IgD-negative memory B cell (primary cell): ENCODE results near the gene PLGRKT. TPM values are rescaled to one million over a fixed set of nuclear protein-coding genes. Genes with fewer than 3 reads are reported as not detected.
A peak's percentile ranks its signal among the peaks of the same experiment; 100 is the strongest.
"Not testable (repeated sequence)": the region's sequence is repeated elsewhere in the genome, so short reads cannot be mapped to it uniquely, and the experiment has no call there.

Experiments used
- H3K27ac Mint-ChIP-seq, 3 donors: one replicate each; pipeline ENCODE4 v1.8.0; 2020 to 2022; ENCODE audit warnings: mild to moderate bottlenecking in 3 of 3, mixed read lengths in 3 of 3, moderate library complexity in 1 of 3
- H3K27me3 Mint-ChIP-seq: one replicate; pipeline ENCODE4 v1.8.0; 2021; ENCODE audit warnings: mixed read lengths
- H3K36me3 Mint-ChIP-seq: one replicate; pipeline ENCODE4 v1.8.0; 2020; ENCODE audit warnings: mild to moderate bottlenecking, mixed read lengths
- H3K4me1 Mint-ChIP-seq, 3 donors: one replicate each; pipeline ENCODE4 v1.8.0; 2020 to 2022; ENCODE audit warnings: mixed read lengths in 3 of 3, mild to moderate bottlenecking in 1 of 3
- H3K4me3 Mint-ChIP-seq, 4 donors: one replicate each; pipeline ENCODE4 v1.8.0; 2020 to 2022; ENCODE audit warnings: mild to moderate bottlenecking in 4 of 4, mixed read lengths in 4 of 4, moderate library complexity in 3 of 4
- H3K9me3 Mint-ChIP-seq, 3 donors: one replicate each; pipeline ENCODE4 v1.8.0; 2020 to 2021; ENCODE audit warnings: mixed read lengths in 3 of 3, mild to moderate bottlenecking in 1 of 3
- polyA plus RNA-seq: library from polyadenylated mRNA; unstranded; fragments of 300-500 nt; fragmentation: Illumina TruSeq; gene quantifications from one replicate; pipeline ENCODE4 v1.2.3, GENCODE V29; 2021

PLGRKT gene, protein sequence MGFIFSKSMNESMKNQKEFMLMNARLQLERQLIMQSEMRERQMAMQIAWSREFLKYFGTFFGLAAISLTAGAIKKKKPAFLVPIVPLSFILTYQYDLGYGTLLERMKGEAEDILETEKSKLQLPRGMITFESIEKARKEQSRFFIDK
- 28.7 TPM for polyA plus RNA-seq

DNA sequence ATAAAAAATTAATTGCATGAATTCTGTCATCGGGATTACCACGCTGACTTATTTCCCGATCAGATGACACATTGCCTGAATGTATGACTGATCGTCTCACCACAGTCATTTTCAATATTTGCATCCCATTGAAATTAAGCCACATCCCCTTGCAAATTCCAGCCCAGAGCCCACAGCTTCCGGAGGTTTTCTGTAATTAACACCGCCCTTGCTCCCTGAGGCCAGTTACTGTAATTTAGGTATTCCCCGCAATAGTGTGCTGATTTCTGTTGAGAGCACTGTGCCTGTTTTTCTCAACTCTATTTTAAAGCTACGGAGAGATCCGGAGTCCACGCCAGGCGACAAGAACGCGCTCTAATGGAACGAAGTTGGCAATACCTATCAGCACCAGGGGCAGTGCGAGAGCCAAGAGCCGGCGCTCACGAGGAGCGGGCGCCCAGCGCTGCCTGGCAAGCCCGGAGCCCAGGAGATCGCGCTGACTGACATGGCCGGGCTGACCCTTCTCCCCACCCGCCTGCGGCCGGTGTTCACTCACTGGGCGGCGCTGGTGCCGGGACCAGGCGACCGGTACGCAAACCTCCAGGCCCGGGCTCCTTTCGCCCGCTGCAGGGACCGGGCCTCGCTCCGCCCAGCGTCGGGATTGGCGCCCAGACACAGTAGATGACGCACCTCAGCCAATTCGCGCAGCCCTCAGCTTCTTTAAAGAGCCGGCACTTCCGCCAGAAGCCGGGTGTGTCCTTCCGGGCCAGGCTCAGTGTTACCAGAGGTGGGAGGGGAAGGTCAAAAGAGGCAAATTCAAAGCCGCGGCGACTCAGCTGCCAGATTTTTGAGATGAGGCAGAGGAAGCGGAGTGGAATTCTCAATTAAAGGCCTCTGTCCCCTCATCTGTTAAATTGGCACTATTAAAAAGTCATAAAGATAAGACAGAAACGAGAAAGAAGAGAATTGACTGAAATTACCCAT lies at the start of gene PLGRKT:
TSS of gene PLGRKT (minus strand) at position 672 of the 963 bp plus-strand sequence. CDS start 5,948 bp downstream, outside the sequence.
- peak within 1 kb of the TSS; percentile 96 to 100 (median 99) for H3K27ac Mint-ChIP-seq
- peak within 1 kb of the TSS; percentile 93 to 98 (median 96) for H3K4me3 Mint-ChIP-seq
- peaks cover 18 to 30% (median 28%) of the 10 kb centered on the region in 3 donors for H3K4me1 Mint-ChIP-seq
- H3K9me3 Mint-ChIP-seq, result no peaks in the 10 kb centered on the region
- H3K36me3 Mint-ChIP-seq, result peaks cover 2% of the 10 kb centered on the region
- no peaks in the 10 kb centered on the region for H3K27me3 Mint-ChIP-seq

DNA sequence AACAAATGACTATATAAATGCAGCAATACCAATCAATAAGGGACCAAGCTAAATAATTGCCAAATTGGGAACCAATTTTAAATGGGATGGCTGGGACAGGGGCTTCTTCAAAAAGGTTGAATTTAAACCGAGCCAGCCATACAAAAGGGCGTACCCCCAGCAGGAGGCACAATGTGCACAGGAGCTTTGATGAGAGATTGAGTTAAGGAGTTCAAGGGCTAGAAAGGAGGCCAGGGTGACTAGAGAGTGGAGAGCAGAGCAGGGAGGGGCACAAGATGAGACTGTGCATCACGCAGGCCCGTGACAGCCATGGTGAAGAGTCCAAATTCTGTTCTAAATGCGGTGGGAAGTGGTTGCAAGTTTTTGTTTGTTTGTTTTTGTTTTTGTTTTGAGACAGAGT lies 49.3 kb upstream of the PLGRKT start:
- no peak overlapping the region for H3K4me3 Mint-ChIP-seq
- H3K4me1 Mint-ChIP-seq, result peaks cover under 1 to 2% (median 2%) of the 10 kb centered on the region in 3 donors
- H3K9me3 Mint-ChIP-seq, result no peaks in the 10 kb centered on the region
- no peak overlapping the region for H3K27ac Mint-ChIP-seq
- peaks cover 2% of the 10 kb centered on the region for H3K27me3 Mint-ChIP-seq
- peaks cover 1% of the 10 kb centered on the region for H3K36me3 Mint-ChIP-seq

DNA sequence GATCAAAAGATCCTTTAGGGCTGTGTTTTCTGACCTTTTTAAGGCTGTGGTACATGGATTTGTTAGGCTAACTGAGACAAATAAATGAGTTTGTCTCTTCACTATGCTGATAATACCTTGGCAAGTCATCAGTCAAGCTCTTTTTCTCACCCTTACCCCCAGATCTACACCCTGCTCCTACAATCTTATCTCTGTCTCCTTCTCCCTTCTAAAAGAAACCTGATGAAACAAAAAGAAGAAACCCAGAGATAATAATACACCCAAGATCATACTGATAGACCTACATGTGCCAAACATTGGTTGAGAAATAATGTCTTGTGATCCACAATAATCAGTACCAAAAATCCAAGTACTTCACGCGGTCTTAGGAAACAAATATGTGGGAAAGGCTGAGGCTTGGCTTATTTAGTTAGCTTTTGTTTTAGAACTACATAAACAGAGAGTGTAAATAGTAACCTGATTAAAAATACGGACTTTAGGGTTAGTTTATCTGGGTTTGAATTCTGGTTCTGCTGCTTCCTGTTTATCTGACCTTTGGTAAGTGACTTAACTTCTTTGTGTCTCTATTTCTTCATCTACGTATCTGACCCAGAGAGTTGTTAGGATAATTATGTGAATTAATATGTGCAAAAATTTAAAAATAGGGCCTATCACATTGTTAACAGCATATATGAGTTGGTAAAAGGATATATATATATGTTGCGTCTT lies 47.8 kb upstream of the PLGRKT start:
- Mint-ChIP-seq H3K4me1 (peaks cover 3 to 8% (median 6%) of the 10 kb centered on the region in 3 donors), H3K4me3 (no peak overlapping the region), H3K36me3 (peaks cover 1% of the 10 kb centered on the region), H3K27me3 (peaks cover 2% of the 10 kb centered on the region), H3K27ac (no peak overlapping the region), H3K9me3 (no peaks in the 10 kb centered on the region)

DNA sequence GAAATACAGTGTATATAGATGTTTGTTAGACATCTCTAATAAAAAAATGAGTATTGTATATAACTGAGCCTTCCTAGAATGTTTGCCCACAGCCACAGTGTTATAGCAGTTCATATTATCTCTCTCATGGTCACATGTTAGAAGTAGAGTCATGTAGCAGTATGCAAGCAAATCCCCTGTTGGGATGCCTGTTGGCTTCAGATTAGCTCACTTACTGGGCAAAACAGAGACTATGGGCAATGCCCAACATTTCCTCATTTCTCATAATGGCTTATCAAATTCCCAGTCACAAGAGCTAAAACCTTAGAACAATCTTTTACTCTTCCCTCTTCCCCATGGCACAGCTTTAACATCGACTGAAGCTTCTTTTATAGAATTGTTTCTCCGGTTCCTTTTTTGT lies 45.6 kb upstream of the PLGRKT start:
- peaks cover 3% of the 10 kb centered on the region for H3K36me3 Mint-ChIP-seq
- peaks cover 0 to 2% (median 0%) of the 10 kb centered on the region in 3 donors for H3K9me3 Mint-ChIP-seq
- peaks cover 2% of the 10 kb centered on the region for H3K27me3 Mint-ChIP-seq
- peaks cover 5 to 8% (median 6%) of the 10 kb centered on the region in 3 donors for H3K4me1 Mint-ChIP-seq
- no peak overlapping the region for H3K4me3 Mint-ChIP-seq
- no peak overlapping the region for H3K27ac Mint-ChIP-seq

DNA sequence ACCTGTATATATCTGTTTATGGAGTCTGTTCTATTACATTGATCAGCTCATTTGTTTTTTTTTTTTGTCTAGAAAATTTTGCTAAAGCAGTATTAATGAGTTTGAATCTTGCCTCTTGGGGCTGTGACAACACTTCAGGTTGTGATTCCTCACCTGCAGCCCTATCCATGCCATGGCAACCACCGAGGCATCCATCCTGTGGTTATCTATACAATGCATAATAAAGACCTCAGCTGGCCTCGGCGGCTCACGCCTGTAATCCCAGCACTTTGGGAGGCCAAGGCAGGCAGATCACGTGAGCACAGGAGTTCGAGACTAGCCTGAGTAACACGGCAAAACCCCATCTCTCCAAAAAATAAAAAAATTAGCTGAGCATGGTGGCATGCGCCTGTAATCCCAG lies 44.5 kb upstream of the PLGRKT start:
- Mint-ChIP-seq H3K4me1 (peaks cover 7 to 8% (median 7%) of the 10 kb centered on the region in 3 donors), H3K9me3 (peaks cover 0 to 2% (median 0%) of the 10 kb centered on the region in 3 donors), H3K27me3 (peaks cover 2% of the 10 kb centered on the region), H3K27ac (no peak overlapping the region), H3K4me3 (no peak overlapping the region), H3K36me3 (peaks cover 2% of the 10 kb centered on the region)

DNA sequence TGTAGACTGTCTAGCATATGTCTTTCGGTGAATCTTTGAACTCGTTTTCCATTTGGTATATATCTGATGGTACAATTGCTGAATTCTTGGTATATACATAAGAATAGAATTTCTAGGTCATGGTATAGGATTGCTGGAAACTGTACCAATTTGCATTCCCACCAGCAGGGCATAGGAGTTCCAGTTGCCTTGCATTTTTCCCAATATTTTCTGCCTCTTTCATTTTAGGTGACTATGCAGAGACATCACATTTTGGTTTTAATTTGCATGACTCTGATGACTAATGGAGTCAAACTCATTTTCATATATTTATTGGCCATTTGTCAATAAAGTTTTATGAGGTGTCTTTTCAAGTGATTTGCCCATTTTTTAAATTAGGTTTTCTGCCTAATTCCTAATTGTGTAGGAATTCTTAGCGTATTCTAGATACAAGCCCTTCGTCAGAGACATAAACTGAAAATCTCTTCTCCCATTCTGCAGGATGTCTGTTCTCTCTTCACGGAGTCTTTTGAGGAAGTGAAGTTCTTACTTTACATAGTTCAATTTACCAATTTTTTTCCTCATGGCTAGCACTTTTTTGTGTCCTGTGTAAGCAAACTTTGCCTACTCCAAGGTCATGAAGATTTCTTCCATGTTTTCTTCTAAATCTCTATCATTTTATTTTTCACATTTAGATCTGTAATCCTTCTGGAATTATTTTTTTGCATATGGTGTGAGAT lies 43.8 kb upstream of the PLGRKT start:
- H3K4me3 Mint-ChIP-seq, result peak overlapping the region in 1 of 4 donors; percentile 49
- H3K36me3 Mint-ChIP-seq, result peaks cover 2% of the 10 kb centered on the region
- no peaks in the 10 kb centered on the region for H3K27me3 Mint-ChIP-seq
- H3K4me1 Mint-ChIP-seq, result peaks cover 7 to 8% (median 7%) of the 10 kb centered on the region in 3 donors
- no peak overlapping the region for H3K27ac Mint-ChIP-seq
- peaks cover 0 to 2% (median 1%) of the 10 kb centered on the region in 3 donors for H3K9me3 Mint-ChIP-seq

DNA sequence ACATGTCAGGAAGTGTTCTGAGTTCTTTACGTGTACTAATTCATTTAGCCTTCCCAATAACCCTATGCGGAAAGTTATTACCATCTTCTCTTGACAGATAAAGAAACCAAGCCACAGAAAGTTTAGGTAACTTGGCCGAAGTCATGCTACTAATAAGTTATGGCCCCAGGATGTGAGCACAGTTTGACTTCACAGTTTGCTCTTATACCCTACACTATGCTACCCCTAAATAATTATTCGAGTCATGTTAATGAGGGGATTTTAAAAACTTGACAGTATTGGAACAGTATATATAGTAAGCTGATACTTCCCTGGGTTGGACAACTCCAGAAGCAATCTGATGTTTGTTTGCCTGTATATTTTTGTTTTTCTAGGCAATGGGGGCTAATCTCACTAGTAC lies 43.2 kb upstream of the PLGRKT start:
- Mint-ChIP-seq H3K36me3 (peaks cover 2% of the 10 kb centered on the region), H3K9me3 (peaks cover 0 to 6% (median 2%) of the 10 kb centered on the region in 3 donors), H3K4me3 (no peak overlapping the region), H3K27me3 (no peaks in the 10 kb centered on the region), H3K27ac (no peak overlapping the region), H3K4me1 (peaks cover 7 to 8% (median 7%) of the 10 kb centered on the region in 3 donors)

DNA sequence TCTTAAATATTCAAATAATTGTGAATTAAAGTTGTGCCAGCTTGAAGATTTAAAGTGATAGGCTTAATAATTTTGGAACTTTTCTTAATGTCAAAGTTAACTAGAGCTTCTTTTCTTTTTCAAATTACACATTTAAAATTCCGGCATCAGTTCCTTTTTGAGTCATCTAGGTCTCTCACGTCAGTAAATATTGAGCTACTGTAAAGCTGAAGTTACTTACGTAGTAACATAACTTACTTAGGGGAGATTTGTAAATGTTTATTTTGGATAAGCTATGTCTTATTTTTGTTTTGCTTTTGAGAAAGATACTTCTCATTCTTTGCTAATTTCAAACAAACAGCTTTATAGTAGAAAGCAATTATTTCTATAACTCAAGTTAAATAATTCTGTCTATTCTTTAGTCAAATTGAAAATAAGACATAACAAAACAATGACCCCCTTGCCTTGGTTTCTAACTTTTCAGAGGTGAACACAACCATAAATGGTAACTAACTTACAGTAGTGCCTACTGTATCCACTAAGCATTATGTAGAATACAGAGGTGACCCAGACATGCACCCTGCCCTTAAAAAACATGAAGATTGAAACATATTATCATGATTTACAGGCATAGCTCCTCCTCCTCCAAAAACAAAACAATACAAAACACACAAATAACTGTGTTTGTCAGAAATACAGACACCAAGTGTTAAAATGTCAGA lies 42.4 kb upstream of the PLGRKT start:
- Mint-ChIP-seq H3K27ac (no peak overlapping the region), H3K27me3 (no peaks in the 10 kb centered on the region), H3K4me1 (peaks cover 7 to 8% (median 7%) of the 10 kb centered on the region in 3 donors), H3K4me3 (no peak overlapping the region), H3K9me3 (peaks cover 2 to 6% (median 3%) of the 10 kb centered on the region in 3 donors), H3K36me3 (peaks cover 2% of the 10 kb centered on the region)

DNA sequence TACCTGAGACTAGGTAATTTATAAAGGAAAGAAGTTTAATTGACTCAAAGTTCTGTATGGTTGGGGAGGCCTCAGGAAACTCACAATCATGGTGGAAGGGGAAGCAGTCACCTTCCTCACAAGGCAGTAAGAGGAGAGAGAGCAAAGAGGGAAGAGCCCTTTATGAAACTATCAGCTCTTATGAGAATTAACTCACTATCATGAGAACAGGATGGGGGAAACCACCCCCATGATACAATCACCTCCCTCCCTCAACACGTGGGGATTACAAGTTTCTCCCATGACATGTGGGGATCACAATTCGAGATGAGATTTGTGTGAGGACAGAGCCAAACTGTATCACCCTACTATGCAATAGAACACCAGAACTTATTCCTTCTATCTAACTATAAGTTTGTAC lies 40.5 kb upstream of the PLGRKT start:
- Mint-ChIP-seq H3K4me1 (peaks cover 5 to 9% (median 8%) of the 10 kb centered on the region in 3 donors), H3K9me3 (peaks cover 2 to 6% (median 3%) of the 10 kb centered on the region in 3 donors), H3K36me3 (peaks cover 2% of the 10 kb centered on the region), H3K27me3 (no peaks in the 10 kb centered on the region), H3K4me3 (no peak overlapping the region), H3K27ac (no peak overlapping the region)

DNA sequence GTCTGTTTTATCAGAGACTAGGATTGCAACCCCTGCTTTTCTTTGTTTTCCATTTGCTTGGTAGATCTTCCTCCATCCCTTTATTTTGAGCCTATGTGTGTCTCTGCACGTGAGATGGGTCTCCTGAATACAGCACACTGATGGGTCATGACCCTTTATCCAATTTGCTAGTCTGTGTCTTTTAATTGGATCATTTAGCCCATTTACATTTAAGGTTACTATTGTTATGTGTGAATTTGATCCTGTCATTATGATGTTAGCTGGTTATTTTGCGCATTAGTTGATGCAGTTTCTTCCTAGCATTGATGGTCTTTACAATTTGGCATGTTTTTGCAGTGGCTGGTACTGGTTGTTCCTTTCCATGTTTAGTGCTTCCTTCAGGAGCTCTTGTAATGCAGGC lies 37.9 kb upstream of the PLGRKT start:
- not testable (repeated sequence) for H3K27me3 Mint-ChIP-seq, H3K4me1 Mint-ChIP-seq, H3K4me3 Mint-ChIP-seq, H3K27ac Mint-ChIP-seq, H3K36me3 Mint-ChIP-seq, H3K9me3 Mint-ChIP-seq

DNA sequence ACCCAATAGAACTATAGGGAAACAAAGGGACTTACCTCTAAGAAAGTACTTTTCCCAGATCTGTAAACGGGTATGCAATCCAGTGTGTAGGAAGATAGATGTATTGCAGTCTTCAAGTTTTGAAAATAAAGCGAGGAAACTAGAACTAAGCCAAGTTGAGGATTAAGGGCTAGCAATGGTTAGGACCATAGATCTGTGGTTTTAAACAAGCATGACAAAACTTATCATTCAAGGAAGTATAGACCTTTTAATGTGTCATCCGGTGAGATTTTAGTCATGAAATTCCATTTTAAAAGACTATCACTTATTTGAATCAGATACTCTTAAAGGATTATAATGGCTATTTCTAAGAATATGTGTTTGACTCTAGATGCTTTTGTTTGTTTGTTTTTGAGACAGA lies 33.1 kb upstream of the PLGRKT start:
- Mint-ChIP-seq H3K27ac (no peak overlapping the region), H3K9me3 (peaks cover 0 to 3% (median 0%) of the 10 kb centered on the region in 3 donors), H3K4me1 (peaks cover 0 to 7% (median 4%) of the 10 kb centered on the region in 3 donors), H3K27me3 (no peaks in the 10 kb centered on the region), H3K36me3 (peaks cover 2% of the 10 kb centered on the region), H3K4me3 (no peak overlapping the region)

DNA sequence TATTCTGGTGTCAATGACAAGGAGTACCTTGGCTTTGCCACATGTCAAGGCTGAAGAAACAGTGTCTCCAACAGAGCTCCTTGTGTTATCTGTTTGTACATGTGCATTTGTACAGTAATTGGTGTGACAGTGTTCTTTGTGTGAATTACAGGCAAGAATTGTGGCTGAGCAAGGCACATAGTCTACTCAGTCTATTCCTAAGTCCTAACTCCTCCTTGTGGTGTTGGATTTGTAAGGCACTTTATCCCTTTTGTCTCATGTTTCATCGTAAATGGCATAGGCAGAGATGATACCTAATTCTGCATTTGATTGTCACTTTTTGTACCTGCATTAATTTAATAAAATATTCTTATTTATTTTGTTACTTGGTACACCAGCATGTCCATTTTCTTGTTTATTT lies 32.4 kb upstream of the PLGRKT start:
- H3K27me3 Mint-ChIP-seq, result no peaks in the 10 kb centered on the region
- no peak overlapping the region for H3K27ac Mint-ChIP-seq
- H3K4me1 Mint-ChIP-seq, result peaks cover 0 to 8% (median 5%) of the 10 kb centered on the region in 3 donors
- H3K9me3 Mint-ChIP-seq, result no peaks in the 10 kb centered on the region
- no peak overlapping the region for H3K4me3 Mint-ChIP-seq
- peaks cover 2% of the 10 kb centered on the region for H3K36me3 Mint-ChIP-seq

DNA sequence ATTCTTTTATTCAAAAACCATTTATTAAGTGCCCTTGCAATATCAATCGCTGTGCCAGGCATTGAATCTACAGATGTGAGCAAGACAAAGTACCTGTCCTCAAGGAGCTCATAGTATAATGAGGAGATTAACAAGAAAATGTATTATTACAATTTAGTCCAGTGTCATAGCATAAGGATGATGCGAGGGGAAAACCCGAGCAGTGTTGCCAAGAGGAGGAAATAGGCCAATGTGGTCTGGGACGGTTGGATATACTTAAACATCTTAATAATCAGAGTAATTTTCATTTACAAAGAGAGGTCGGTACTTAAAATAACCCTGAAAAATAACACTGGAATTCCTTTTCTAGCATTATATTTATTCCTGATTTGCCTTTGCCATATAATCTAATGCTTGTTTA lies 31.1 kb upstream of the PLGRKT start:
- Mint-ChIP-seq H3K9me3 (no peaks in the 10 kb centered on the region), H3K4me3 (no peak overlapping the region), H3K36me3 (peaks cover 7% of the 10 kb centered on the region), H3K27ac (no peak overlapping the region), H3K4me1 (peaks cover 0 to 11% (median 5%) of the 10 kb centered on the region in 3 donors), H3K27me3 (no peaks in the 10 kb centered on the region)

DNA sequence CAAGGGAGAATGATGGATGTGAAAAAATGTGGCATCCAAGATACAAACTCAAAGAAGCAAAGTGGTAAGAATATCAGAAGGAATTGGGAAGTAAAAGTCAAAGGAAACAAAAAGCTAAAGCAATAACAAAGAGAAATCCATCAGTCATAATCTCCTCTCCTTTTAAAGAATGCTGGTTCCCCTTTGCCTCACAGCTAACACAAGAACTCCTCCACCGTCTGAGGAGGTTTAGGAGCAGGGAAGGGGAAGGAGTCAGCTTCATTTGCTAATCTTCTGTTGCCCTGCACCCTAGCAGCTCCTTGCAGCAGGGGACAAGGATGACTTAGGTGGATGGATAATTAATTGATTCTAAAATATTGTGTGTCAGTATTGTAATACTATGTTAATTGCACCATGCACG lies 29.0 kb upstream of the PLGRKT start:
- Mint-ChIP-seq H3K9me3 (no peaks in the 10 kb centered on the region), H3K4me3 (no peak overlapping the region), H3K27me3 (no peaks in the 10 kb centered on the region), H3K27ac (no peak overlapping the region), H3K4me1 (peaks cover 0 to 9% (median 5%) of the 10 kb centered on the region in 3 donors), H3K36me3 (peaks cover 17% of the 10 kb centered on the region)
